Measurements from ENCODE around the gene VPS45. TPM values are rescaled to one million over a fixed set of nuclear protein-coding genes. Genes with fewer than 3 reads are reported as not detected.
"Not testable (repeated sequence)": the region's sequence is repeated elsewhere in the genome, so short reads cannot be mapped to it uniquely, and the experiment has no call there.

Gene VPS45
- total RNA-seq, 2 experiments from 2014 or later, result 22.9 to 23.0 TPM

- not testable (repeated sequence) for H3K4me3 Mint-ChIP-seq, H3K4me1 Mint-ChIP-seq, H3K9me3 Mint-ChIP-seq, H3K27ac Mint-ChIP-seq, DNase-seq, H3K36me3 Mint-ChIP-seq, H3K27me3 Mint-ChIP-seq
Measured at GRCh38 chr1:150135400-150135799, 67.8 kb downstream of the VPS45 start.

DNA sequence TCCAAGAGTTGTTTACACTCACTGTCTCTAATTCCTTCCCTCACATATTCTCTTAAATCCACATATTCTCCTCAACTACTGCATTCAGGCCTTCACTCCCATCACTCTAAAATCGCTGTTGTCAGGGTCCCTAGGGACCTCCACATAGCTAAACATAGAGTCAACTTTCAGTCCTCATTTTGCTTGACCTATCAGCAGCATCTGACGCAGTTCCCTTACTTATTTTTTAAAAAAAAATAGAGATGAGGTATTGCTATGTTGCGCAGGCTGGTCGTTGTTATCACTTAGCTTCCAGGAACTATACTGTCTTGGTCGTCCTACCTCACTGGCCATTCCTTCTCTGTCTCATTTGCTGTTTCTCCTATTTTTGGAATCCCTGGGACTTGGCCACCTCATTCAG is 70.5 kb downstream of the VPS45 start:
- H3K36me3 Mint-ChIP-seq, result no peaks in the 10 kb centered on the region
- no peaks in the 10 kb centered on the region for H3K27me3 Mint-ChIP-seq
- peaks cover 5% of the 10 kb centered on the region for H3K4me1 Mint-ChIP-seq
- no peak overlapping the region for H3K27ac Mint-ChIP-seq
- H3K4me3 Mint-ChIP-seq, result no peak overlapping the region
- H3K9me3 Mint-ChIP-seq, result no peaks in the 10 kb centered on the region
- DNase-seq, result no peak

GRCh38 chr1:150141452-150141851 is 73.9 kb downstream of the VPS45 start:
- no peaks in the 10 kb centered on the region for H3K36me3 Mint-ChIP-seq
- H3K27ac Mint-ChIP-seq, result no peak overlapping the region
- peaks cover 2% of the 10 kb centered on the region for H3K27me3 Mint-ChIP-seq

DNA sequence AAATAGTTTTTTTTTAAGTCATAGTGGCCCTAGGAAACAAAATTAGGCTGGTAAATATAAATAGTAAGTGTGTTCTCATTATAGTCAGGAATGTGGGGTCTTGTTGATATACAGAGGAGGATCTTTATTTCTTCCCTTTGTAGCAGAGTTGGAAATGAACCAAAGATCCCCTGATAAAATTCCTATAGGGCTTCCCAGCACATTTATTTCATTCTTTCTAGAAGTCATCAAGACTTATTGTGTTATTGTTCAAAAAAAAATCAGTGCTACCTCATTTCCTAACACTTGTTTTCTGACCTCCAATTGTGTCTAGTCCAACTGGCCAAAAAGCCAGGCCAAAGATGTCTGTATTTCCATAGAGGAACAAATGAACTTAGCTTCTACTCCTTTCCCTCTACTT is 74.5 kb downstream of the VPS45 start:
- H3K27me3 Mint-ChIP-seq, result peaks cover 3% of the 10 kb centered on the region
- no peaks in the 10 kb centered on the region for H3K36me3 Mint-ChIP-seq
- no peak for DNase-seq
- H3K4me1 Mint-ChIP-seq, result peaks cover 15% of the 10 kb centered on the region
- no peak overlapping the region for H3K27ac Mint-ChIP-seq
- no peak overlapping the region for H3K4me3 Mint-ChIP-seq
- no peaks in the 10 kb centered on the region for H3K9me3 Mint-ChIP-seq

More at GRCh38 chr1:150141452-150141851, 73.9 kb downstream of the VPS45 start:
- peaks cover 8% of the 10 kb centered on the region for H3K4me1 Mint-ChIP-seq
- H3K4me3 Mint-ChIP-seq, result no peak overlapping the region
- H3K9me3 Mint-ChIP-seq, result no peaks in the 10 kb centered on the region
- DNase-seq, result no peak

GRCh38 chr1:150144606-150145005 is 77.0 kb downstream of the VPS45 start:
- no peak overlapping the region for H3K27ac Mint-ChIP-seq
- DNase-seq, result no peak
- H3K36me3 Mint-ChIP-seq, result no peaks in the 10 kb centered on the region
- H3K27me3 Mint-ChIP-seq, result peaks cover 10% of the 10 kb centered on the region
- H3K4me1 Mint-ChIP-seq, result peaks cover 29% of the 10 kb centered on the region
- no peaks in the 10 kb centered on the region for H3K9me3 Mint-ChIP-seq
- H3K4me3 Mint-ChIP-seq, result no peak overlapping the region

DNA sequence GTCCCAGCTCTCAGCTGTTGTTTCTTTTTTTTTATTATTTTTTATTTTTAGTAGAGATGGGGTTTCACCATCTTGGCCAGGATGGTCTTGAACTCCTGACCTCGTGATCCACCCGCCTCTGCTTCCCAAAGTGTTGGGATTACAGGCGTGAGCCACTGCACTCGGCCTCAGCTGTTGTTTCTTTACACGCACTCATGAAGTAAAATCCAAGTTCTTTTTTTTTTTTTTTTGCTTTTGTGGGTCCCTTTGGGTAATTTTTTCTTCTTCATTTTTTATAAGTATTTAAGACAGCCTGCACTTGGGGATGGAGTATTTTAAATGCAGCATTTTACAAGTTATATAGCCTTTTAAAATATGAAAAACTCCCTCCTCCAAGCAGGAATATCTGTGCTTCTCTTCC is 78.4 kb downstream of the VPS45 start:
- H3K4me3 Mint-ChIP-seq, H3K27ac Mint-ChIP-seq, DNase-seq, H3K9me3 Mint-ChIP-seq, H3K36me3 Mint-ChIP-seq: not testable (repeated sequence)
- Mint-ChIP-seq H3K4me1 (peaks cover 31% of the 10 kb centered on the region), H3K27me3 (peaks cover 10% of the 10 kb centered on the region)

DNA sequence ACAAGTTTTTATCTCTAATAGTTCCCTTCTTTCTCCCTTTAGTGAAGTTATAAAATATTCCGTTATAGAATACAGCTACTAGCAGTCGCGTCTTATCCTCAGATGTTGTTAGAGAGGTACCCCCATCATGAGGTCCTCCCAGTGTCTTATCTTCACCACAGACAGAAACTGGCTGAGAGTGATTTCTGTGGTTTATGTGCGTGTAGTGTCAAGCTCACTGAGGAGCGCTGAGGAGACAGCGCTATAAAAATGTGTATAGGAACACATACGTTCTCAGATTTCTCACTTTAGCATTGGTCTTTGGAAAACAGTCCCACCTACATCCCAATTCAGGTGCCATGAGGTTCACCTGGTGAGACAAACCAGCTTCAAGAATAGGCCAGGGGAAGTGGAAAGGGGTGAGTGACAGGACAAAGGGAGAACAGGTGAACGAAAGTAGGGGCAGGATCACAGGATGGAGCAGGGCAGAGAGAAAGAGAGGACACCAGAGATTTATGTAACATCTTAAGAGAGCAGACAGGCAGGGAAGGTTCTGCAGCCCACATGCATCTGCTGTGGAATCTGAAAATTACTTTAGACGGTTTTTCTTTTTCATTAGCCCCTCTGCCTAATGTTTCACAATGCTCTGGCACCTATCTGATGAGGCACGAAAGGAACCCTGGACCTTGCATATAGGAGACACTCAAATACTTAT is 79.4 kb downstream of the VPS45 start:
- DNase-seq, result no peak
- H3K36me3 Mint-ChIP-seq, result peaks cover 9% of the 10 kb centered on the region
- no peaks in the 10 kb centered on the region for H3K9me3 Mint-ChIP-seq
- peaks cover 10% of the 10 kb centered on the region for H3K27me3 Mint-ChIP-seq
- peaks cover 39% of the 10 kb centered on the region for H3K4me1 Mint-ChIP-seq
- no peak overlapping the region for H3K27ac Mint-ChIP-seq
- H3K4me3 Mint-ChIP-seq, result no peak overlapping the region

GRCh38 chr1:150148837-150149270 is 81.3 kb downstream of the VPS45 start:
- Mint-ChIP-seq H3K27me3 (peaks cover 10% of the 10 kb centered on the region), H3K27ac (peak overlapping the region; percentile 55), H3K4me1 (peaks cover 53% of the 10 kb centered on the region), H3K9me3 (no peaks in the 10 kb centered on the region), H3K4me3 (peak overlapping the region; percentile 73), H3K36me3 (peaks cover 16% of the 10 kb centered on the region)
- no peak for DNase-seq

DNA sequence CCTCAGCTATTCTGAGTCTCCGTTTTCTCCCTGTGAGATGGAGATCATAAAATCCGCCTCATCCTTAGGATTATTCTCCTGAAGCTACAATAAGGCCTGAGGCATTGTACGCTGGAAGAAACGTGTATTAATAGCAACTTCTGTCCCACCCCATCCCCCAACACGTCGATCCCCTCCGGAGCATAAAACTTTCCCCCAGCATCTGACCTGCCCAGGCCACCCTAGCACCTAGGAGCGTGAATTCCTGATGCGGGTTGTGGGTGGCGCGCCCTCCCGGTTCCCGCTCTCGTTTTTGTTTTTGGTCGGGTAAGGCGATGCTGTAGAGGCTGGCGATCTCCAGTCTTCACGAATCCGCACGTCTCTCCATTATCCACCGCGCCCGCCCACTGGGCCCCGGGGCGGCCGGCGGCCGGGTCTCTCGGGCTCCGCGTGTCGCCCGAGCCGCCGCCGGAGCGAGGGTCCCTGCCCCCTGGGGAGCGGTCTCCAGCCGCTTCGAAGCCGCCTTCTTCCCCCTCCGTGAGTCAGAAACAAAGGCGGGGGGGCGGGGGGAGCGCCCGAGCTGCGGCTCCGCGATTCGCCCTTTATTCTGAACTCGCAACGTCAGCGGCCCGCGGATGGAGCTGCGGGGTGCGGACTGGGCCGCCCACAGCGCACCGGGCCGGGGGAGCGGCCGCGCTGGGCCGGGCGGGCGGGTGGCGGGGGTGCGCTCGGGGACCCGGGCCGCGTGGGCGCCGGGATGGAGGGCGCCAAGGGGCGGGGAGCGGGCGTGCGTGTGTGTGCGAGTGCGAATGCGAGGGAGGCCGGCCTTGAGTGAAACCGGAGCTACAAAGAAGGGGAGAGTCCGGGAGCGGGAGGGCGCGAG is 81.9 kb downstream of the VPS45 start, which contains the start of gene PLEKHO1:
Gene PLEKHO1 (plus strand): TSS at position 646 of the 862 bp plus-strand sequence. CDS start 342 bp downstream, outside the sequence.
- H3K27ac Mint-ChIP-seq, result peak within 1 kb of the TSS; percentile 85
- peak; percentile 73 for DNase-seq
- no peaks in the 10 kb centered on the region for H3K9me3 Mint-ChIP-seq
- H3K4me3 Mint-ChIP-seq, result peak within 1 kb of the TSS; percentile 88
- peaks cover 22% of the 10 kb centered on the region for H3K36me3 Mint-ChIP-seq
- peaks cover 10% of the 10 kb centered on the region for H3K27me3 Mint-ChIP-seq
- H3K4me1 Mint-ChIP-seq, result peaks cover 57% of the 10 kb centered on the region

DNA sequence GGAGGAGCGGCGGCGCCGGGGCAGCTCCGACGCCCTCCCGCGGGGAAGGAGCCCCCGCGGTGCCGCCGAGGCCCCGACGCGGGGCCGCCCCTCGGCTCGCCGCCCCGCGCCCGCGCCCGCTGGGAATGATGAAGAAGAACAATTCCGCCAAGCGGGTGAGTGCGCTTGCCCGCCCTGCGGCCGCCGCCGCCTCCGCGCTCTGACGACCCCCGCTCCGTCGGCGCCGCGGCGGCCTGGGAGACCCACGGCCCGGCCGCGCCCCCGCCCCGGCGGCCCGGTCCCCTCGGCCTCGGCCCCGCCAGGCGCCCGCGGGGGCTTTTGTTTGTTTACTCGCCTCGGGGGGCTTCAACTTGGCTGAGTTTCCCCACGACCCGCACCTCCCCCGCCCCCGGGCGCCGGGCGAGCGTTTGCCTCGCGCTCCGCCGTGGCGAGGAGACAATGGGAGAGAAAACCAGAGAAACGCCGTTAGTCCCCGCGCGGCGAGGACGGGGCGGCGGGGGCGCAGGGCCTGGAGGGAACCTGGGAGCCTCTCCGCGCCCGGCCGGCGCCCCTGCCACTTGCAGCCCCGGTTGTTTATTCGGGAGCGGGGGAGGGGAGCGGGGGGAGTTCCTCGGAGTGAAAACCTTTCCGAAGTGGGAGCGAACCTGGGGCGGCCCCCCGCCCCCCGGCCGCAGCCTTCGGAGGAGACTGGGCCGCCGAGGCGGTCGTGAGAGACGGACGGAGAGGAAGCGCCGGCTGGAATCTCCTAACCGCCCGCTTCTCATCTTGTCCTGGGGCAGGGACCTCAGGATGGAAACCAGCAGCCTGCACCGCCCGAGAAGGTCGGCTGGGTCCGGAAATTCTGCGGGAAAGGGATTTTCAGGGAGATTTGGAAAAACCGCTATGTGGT is 82.8 kb downstream of the VPS45 start:
- Mint-ChIP-seq H3K4me1 (peaks cover 62% of the 10 kb centered on the region), H3K36me3 (peaks cover 22% of the 10 kb centered on the region), H3K27ac (peak overlapping the region; percentile 85), H3K9me3 (no peaks in the 10 kb centered on the region), H3K4me3 (peak overlapping the region; percentile 88), H3K27me3 (peaks cover 10% of the 10 kb centered on the region)
- DNase-seq, result peak; percentile 24

- Mint-ChIP-seq H3K4me1 (peaks cover 63% of the 10 kb centered on the region), H3K27ac (peak overlapping the region; percentile 85), H3K9me3 (no peaks in the 10 kb centered on the region), H3K36me3 (peaks cover 25% of the 10 kb centered on the region), H3K27me3 (peaks cover 8% of the 10 kb centered on the region), H3K4me3 (peak overlapping the region; percentile 88)
- DNase-seq, result peak; percentile 51
Measured at GRCh38 chr1:150151291-150152181, 84.0 kb downstream of the VPS45 start.

- H3K27me3 Mint-ChIP-seq, result peaks cover 7% of the 10 kb centered on the region
- H3K27ac Mint-ChIP-seq, result peak overlapping the region; percentile 85
- peaks cover 29% of the 10 kb centered on the region for H3K36me3 Mint-ChIP-seq
- H3K9me3 Mint-ChIP-seq, result no peaks in the 10 kb centered on the region
- peak overlapping the region; percentile 88 for H3K4me3 Mint-ChIP-seq
- H3K4me1 Mint-ChIP-seq, result peaks cover 58% of the 10 kb centered on the region
- no peak for DNase-seq
Measured at GRCh38 chr1:150152182-150152536, 84.6 kb downstream of the VPS45 start.

- H3K27ac Mint-ChIP-seq, result peak overlapping the region; percentile 34
- no peak overlapping the region for H3K4me3 Mint-ChIP-seq
- H3K36me3 Mint-ChIP-seq, result peaks cover 36% of the 10 kb centered on the region
- DNase-seq, result no peak
- H3K9me3 Mint-ChIP-seq, result no peaks in the 10 kb centered on the region
- peaks cover 3% of the 10 kb centered on the region for H3K27me3 Mint-ChIP-seq
- peaks cover 58% of the 10 kb centered on the region for H3K4me1 Mint-ChIP-seq
Measured at GRCh38 chr1:150152772-150153456, 85.3 kb downstream of the VPS45 start.
